ENCODE results near the gene OR2W3. TPM values are rescaled to one million over a fixed set of nuclear protein-coding genes. Genes with fewer than 3 reads are reported as not detected.

Gene OR2W3
- polyA plus RNA-seq (ENCODE audit: insufficient read length), result 0.56 TPM

DNA sequence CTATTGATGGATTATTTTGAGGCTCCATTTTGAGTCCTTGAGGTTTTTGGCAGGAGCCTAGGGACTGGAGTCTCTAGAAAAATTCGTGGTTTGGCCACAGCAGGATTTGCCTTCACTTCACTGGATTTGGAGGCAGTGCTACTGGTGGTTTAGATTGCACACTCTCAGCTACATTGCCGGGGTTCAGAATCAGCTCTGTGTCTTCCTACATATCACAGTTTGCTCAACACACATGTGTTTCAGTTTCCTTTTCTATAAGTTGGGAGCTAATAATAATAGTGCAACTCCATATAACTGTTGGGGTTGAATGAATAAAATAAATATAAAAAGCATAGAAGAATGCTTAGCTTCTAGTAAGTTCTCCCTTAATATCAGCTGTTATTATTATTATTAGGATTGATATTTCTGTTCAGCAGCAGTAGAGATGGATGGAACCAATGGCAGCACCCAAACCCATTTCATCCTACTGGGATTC is at the start of gene OR2W3:
OR2W3 (plus strand) TSS at position 425 of the 475 bp plus-strand sequence; CDS start at position 425, 0 bp downstream.
- DNase-seq, result no peak

DNA sequence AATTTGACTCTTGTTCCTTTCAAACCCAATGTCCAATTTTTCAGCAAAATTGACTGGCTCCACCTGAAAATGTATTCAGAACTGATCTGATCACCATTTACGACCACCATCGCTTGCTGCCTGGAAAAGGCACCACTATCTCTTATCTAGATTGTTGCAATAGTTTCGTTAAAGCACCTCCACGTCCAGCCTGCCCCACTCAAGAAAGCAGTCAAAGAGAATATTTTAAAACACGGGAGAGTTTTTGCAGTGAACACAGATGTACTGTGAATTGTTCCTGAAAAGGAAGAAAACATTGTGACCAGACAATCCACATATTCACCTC is 49.7 kb upstream of the OR2W3 start:
- DNase-seq, result no peak

DNA sequence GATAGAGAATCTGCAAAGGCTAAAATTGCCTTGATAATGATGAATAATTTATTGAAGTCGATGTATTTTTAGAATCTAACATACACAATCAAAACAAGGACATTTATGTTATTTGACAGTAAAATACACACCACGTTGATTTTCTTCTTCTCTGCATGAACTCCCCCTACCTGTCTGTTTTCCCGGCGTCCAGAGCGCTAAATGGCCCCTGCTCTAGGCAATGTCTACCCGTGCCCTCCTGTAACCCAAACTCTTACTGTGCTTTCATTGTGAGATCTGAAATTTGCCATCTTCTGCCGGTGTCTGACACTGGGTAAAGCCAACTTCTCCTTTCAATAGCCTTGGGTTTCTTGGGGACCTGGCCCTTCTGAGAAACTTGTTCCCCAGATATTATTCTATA is 47.0 kb upstream of the OR2W3 start:
- DNase-seq, result no peak

DNA sequence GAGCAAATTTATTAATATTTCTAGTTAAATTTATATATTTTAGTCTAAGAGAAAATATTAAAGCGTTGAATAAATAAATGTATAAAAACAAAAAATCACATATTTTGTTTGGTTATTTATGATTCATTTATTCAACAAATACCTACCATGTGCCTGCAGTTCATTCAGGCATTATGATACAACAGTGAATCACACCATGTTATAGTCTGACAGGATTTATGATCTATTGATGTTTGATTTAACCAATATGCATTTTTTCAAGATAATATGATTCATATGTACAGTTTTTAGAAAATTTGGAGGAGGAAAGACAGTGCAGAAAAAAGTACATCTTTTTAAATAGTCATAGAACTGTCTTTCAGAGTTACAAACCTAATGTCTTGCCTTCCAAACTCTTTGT is 45.8 kb upstream of the OR2W3 start:
- DNase-seq, result no peak

DNA sequence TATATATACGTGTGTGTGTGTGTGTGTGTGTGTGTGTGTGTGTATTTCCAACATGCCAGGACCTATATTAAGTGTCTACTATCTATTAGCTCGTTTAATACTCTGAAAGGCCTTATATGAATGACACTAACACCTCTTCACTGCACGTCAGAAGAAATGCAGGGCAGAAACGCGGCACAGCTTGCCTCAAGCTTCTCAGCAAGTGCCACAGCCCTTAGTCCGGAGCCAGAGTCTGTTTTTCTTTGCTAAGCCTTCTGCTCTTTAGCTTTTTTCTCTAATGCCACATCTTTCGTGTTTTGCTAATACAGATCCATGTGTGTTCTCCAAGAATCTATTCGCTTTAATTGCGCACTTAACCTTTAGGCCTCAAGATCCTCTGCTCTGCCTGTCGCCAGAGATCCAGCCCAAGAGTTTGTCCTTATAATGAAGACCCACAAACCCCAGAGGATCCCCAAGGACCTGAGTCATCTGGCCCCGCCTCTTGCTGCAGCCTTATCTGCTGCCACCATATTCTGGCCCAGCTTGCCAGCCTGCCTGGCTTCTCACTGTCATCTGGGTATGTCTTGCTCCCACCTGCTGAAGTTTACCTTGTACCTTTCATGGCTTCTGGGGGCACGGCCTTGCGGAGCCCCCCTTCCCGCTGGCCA is 40.4 kb upstream of the OR2W3 start:
- no peak for DNase-seq

DNA sequence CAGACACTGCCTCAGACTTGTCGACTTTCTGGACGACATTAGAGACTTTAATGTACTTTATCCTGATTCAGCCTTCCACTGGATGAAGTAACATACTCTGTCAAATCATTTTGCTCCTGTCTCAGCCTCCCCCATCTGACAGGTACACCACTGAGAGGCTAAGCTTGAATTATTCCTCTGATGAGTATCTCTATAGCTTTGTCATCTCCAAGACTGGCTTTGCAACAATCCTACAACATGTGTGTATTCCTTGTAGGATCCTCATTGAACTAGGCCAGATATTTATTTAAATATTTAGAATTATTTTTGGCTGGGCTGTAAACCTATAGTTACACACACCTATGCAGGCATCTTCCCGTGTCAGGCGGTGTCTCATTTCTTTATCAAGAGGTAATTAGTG is 39.5 kb upstream of the OR2W3 start:
- no peak for DNase-seq

DNA sequence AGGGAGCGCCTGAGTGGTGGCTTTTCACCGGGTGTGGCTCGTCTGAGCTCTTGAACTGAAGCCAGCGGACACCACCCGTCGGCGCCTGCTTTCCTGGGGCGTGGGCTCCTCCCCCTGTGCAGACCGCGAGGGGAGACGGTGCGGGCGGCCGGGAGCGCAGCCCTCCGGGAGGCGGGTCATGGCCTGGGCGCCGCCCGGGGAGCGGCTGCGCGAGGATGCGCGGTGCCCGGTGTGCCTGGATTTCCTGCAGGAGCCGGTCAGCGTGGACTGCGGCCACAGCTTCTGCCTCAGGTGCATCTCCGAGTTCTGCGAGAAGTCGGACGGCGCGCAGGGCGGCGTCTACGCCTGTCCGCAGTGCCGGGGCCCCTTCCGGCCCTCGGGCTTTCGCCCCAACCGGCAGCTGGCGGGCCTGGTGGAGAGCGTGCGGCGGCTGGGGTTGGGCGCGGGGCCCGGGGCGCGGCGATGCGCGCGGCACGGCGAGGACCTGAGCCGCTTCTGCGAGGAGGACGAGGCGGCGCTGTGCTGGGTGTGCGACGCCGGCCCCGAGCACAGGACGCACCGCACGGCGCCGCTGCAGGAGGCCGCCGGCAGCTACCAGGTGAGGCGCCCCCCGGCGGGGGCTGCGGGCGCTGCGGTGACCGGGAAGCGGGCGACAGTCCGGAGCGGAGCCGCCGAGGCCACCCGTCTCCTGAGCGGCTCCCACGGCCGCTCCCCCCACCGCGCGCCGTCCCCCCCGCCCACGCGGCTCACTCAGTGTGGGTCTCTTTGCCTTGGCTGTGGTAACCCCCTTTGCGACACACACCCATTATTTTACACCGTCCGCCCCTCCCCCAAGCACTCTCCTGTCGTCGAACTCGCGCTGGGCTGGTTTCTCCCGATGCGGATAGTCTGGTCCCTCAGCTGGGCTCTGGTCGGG is 38.1 kb upstream of the OR2W3 start, which contains the start of gene TRIM58:
TRIM58 (plus strand) TSS at position 119 of the 916 bp plus-strand sequence; CDS start at position 179, 60 bp downstream.
- DNase-seq, result no peak

DNA sequence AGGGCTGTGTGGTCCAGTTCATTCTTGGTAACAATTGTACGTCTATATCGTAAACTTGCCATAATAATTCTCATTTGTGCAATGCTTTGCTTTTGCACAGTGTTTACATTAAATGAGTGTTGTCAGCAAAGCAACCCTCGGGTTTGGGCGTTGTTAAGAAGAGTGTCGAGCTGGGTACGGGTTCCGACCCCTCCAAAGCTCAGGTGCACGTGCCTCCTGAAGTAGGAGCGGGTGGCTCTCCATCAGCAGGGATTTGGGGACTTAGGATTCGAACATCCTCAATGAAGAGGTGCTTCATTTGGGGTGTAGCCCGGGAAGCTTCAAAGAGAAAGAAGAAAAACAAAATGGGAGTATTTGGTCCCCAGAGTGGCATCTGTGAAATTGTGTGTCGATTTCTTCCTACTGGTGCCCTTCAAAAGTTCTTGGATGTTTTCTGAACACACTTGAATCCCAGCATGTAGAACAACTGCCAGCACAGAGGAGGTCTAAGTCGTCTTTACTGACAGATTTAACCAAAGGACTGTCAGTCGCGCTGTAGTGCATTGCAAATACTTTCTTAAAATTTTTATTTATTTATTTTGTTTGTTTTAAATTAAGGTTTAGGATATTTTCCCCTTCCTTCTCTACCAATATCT is 37.3 kb upstream of the OR2W3 start:
- DNase-seq, result no peak

DNA sequence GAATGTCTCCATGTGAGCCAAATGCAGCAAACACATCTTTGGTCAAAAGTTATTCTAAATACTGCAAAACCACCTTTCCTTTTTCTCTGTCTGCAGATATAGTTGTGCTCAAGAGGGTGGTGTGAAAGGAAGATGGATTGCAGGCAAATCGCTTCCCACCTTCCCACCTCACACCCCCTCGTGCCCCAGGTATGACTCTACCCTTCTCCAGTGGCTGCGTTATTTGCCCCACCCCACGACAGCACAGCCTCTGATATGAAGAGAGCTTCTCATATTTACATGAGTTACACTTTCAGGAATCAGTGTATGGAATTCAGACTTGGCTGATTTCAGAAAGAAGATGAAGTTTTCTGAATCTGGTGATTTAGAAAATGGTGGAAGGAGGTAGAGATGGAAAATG is 32.6 kb upstream of the OR2W3 start:
- DNase-seq, result no peak

DNA sequence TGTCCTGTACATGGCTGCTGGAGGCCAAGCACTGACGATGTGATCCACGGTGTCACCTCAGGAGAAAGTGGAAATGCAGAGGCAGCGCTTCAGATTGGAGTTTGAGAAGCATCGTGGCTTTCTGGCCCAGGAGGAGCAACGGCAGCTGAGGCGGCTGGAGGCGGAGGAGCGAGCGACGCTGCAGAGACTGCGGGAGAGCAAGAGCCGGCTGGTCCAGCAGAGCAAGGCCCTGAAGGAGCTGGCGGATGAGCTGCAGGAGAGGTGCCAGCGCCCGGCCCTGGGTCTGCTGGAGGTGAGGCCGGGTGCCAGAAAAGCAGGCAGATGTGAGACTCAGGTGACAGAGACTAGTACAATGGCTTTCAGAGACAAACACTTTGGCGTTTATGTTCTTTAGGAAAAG is 30.7 kb upstream of the OR2W3 start:
- no peak for DNase-seq

DNA sequence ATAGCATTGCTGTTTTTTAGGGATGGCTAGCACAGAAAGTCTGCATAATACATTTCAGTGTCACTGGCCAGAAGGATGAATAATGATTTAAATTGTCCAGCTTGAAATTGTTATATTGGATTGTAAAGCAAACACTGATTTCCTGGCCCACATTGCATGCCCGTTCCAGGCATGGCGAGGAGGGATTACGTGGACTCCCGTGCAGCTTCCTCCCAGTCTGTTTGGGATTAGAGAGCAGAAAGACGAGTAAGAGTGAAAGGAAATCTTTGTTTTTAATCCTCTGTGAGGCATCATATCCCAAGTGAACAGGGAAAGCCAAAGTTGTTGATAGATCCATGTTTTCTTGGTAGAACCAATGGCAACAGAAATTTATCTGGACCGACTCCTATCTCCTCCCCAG is 30.0 kb upstream of the OR2W3 start:
- no peak for DNase-seq

DNA sequence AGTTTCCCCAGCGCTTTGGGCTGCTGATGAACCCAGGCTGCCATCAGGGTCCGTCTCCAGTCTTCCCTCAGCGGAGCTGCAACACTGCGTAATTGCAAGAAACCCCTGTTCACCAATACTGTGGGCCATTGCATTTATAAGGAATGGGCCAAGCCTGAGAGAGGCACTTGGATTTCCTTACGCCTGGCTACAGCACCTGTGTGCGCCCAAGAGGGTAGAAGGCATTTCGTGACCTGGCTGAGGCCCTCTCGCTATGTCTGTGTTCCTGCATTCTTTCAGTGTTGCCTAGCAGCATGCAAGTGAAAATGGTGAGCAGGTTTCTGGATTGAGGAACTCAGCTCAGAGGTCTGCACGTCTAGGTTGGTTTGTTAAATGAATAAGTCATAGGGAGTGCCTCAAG is 12.0 kb upstream of the OR2W3 start:
- no peak for DNase-seq

DNA sequence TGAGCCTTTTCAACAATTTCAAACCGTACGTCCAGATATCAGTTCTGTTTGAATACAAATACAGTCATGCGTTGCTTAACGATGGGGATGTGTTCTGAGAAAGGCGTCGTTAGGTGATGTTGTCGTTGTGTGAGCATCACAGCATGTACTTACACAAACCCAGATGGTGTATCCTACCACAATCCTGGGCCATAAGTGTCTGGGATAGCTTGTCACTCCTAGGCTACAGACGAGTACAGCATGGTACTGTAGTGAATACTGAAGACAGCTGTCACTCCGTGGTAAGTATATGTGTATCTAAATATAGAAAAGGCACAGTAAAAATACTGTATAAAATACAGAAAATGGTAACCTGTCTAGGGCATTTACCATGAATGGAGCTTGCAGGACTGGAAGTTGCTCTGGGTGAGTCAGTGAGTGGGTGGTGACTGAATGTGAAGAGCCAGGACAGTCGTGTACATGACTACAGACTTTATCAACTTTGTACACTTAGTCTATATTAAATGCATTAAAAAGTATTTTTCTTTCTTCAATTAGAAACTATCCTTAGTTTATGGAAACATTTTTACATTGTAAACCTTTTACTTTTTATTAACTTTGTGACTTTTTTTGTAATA is 10.5 kb upstream of the OR2W3 start:
- no peak for DNase-seq

DNA sequence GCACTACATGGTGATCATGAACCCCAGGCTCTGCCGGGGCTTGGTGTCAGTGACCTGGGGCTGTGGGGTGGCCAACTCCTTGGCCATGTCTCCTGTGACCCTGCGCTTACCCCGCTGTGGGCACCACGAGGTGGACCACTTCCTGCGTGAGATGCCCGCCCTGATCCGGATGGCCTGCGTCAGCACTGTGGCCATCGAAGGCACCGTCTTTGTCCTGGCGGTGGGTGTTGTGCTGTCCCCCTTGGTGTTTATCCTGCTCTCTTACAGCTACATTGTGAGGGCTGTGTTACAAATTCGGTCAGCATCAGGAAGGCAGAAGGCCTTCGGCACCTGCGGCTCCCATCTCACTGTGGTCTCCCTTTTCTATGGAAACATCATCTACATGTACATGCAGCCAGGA is 589 bp downstream of the OR2W3 start:
- no peak for DNase-seq

DNA sequence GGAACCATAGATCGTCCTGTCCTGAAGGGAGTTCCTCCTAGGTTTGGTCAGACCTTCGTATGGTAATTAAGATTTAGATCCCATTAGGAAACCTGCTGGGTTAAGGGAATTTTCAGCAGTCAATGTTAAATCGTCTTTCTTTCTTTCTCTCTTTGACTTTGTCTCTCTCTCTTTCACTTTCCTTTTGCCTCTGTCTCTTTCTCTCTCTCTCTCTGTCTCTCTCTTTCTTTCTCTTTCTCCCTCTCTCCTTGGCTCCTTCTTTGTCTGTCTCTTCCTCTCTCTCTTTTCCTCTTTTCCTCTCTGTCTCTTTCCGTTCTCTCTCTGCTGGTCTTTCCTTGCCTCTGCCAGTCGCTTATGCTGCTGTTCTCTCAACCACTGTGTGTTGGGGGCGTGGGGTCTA is 8.7 kb downstream of the OR2W3 start:
- no peak for DNase-seq

DNA sequence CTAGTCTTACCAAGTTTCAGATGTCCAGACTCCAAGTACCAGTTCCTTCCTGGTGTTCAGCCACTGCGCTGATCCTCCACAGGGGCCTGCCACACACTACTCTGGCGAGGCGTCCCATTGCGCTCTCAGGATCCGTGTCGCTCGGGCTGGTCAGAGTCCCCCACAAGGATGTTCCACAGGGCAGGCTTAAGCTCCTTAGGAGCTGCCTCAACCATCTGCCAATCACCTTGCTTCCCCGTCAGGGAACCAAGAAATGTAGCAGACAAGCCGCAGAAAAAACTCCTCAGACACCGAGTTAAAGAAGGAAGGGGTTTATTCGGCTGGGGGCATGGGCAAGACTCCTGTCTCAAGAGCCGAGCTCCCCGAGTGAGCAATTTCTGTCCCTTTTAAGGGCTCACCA is 9.8 kb downstream of the OR2W3 start:
- no peak for DNase-seq

DNA sequence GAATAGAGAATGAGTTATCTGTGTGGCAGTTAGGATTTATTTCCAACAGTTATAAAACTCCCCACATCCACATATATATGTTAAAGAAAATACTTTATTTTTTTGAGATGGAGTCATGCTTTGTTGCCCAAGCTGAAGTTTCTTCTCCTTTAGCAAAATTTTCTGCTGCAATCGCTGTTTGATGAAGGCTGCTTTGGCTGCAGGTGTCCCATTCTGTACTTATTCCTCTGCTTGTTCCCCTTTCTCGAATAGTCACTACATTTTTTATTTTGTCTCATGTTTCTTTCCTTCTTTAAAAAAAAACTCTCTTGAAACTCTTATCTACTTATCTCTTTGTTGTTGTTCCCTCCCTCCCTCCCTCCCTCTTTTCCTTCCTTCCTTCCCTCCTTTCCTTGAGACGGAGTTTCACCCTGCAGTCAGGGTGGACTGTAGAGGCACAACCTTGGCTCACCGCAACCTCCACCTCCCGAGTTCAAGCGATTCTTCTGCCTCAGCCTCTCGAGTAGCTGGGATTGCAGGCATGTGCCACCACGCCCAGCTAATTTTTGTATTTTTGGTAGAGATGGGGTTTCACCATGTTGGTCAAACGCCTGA is 10.6 kb downstream of the OR2W3 start:
- DNase-seq, result no peak

DNA sequence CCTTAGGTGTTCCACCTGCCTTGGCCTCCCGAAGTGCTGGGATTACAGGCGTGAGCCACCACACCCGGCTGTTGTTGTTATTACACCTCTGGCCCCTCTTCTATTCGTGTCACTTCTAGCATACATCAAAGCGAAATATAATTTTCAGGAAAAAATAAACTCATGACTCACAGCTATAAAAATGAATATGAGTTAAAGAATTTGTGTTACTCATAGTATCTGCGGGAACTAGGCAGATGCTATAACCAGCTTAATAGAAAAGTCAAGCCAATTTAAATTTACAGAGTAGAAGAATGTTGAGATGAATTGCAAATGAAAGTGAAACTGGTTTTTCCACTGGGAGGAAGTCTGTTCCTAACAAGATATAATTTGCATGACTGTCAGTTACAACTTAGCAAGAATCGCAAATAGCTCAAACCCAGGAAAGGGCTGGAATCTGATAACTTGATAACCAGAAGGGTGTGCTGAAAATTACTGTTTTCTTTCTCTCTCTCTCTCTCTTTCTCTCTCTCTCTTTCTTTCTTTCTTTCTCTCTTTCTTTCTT is 11.2 kb downstream of the OR2W3 start:
- DNase-seq, result no peak

DNA sequence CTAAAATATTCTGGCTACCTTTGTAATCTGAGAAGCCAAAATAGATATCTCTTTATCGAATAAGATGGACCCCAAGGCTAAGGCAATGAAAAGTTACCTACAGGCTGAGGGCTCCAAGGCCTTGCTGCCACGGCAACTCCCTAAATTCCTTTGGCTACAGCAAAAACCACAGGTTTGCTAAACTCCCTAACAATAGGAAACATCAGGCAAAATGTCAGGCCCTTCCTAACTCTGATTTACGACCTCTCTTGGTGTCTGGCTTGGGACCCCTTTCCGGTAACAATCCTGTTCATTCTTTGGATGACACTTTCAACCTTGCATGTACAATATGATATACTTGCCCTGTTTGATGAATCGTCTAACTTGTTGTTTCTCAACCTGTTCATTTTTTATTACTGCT is 13.4 kb downstream of the OR2W3 start:
- no peak for DNase-seq

DNA sequence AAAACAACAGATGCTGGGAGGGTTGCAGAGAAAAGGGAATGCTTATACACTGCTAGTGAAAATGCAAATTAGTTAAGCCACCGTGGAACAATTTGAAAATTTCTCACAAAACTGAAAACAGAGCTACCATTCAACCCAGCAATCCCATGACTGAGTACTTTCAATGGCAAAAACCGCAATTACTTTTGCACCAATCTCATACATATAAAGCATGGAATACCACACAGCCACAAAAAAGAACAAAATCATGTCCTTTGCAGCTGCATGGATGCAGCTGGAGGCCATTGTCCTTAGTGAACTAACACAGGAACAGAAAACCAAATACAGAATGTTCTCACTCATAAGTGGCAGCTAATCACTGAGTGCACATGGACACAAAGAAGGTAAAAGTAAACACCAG is 18.4 kb downstream of the OR2W3 start:
- no peak for DNase-seq

DNA sequence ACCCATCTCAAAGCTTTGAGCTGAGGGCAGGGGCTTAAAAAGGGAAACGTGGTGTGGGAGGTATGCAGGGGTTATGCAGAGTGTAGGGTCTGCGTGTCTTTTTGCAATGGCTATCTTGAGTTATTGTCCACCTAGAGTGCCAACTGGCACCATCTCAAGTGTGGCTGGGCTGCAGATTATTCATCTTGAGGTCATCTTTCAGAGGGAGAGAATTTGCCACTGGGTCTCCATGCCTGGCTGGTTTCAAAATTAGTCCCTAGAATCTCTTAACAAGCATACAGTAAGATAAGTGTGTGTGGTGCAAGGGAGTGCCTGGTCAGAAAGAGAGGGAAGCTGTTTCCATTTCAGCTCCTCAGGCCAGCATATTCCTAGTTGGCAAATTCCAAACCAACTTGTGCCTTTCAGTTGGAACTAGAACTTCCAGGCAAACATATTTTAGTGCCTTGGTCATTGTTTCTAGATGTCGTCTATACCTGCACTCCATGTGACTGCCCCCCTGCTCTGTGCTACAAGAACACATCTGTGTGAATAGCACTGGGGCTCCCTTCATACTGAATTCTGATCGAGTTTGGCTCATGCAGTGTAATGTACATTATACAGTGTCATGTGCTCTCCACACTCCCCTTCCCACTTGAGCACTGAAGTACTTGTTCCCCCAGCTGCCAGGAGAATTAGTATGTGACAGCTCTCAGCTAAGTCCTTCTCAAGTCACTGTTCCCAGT is 19.7 kb downstream of the OR2W3 start:
- DNase-seq, result no peak

DNA sequence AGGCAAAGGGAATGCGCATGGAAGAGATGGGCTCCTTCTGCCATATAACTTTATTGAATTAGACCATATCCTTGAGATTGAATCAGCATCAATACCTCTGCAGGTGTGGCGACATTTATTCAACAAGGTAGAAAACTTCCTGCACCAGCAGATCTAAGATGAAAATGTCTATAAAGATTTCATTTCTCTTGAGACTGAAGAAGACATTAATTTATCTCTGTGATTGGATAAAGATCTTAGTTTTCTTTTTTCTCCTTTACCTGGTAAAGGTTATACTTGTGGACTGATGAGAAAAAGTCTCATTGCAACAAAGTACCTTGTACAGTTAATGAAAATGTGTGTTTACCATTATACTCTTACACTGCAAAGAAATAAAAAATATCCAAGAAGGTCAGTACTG is 24.6 kb downstream of the OR2W3 start, which contains the start of gene OR2T8:
OR2T8 (plus strand) TSS at position 301 of the 400 bp plus-strand sequence. CDS start 766 bp downstream, outside the sequence.
- no peak for DNase-seq

Measured in hindlimb muscle (tissue), 1 donor.